ENCODE data around the gene MRPL37.
"Not testable (repeated sequence)": the region's sequence is repeated elsewhere in the genome, so short reads cannot be mapped to it uniquely, and the experiment has no call there.

Gene MRPL37

DNA sequence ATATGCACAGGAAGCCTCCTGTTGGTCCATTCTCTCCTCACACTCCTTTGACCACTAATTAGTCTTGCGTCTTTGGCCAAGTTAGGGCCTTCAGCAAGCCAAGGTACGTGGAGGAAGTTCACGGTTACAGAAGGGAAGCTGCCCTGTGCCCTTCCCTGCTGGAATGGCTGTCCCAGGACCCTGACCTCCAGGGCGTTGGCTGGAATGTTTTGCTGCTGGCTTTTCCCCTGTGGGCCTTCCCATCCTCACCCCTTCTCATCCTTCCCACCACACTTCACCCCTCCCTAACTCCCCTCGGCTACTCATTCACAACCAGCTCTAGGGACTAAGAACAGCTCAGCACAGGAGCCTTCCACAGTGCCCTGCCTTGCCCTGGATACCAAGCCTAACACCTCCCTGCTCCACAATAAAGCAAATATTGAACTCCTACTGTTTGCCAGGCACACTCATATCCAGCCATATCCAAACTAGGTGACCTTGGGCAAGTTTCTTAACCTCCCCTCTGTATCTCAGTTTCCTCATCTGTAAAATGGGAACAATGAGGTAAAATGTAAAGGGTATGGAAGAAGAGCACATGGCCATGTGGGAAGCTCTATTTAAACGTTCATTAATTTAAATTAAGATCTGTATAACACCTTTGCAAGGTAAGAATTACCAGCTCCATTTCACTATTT lies 38.3 kb upstream of the MRPL37 start:
- DNase-seq (ENCODE audit: extremely low spot score) = no peak
- TF ChIP-seq L3MBTL2 (conservative IDR thresholded peaks at IDR 0.05) (no peak), BHLHE40 (IDR thresholded peaks at IDR 0.05; ENCODE audit: borderline replicate concordance) (no peak), CTBP1 (IDR thresholded peaks at IDR 0.05; ENCODE audit: borderline replicate concordance) (no peak), TARDBP (IDR thresholded peaks at IDR 0.05) (no peak), ZNF384 (IDR thresholded peaks at IDR 0.05) (no peak), ARNT (IDR thresholded peaks at IDR 0.05) (no peak), HDGF (IDR thresholded peaks at IDR 0.05; ENCODE audit: borderline replicate concordance) (no peak), SP1 (IDR thresholded peaks at IDR 0.05) (no peak)
- ChIA-PET POLR2A (no interaction called here), CTCF (no interaction called here)

DNA sequence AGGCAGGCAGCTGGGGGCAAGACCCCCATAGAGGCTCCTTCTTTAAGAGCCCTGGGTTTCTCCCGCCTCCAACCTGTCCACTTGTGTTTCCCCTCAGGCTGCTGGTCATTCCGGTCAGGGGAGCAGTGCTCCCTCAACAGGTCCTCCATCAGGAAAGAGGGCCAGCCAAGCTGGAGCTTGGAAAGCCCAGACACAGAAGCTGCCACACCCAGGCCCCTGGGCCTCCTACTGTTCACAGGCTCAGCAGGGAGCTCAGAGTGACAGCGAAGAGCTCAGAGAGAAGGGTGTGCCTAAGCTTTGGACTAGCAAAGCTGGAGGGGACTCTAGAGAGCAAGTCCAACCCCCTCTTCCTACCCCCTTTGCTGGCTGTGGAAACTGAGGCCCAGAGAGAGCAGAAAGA lies 36.9 kb upstream of the MRPL37 start:
- ChIA-PET CTCF (interaction anchor here (1.9 kb wide), 1 partner anchor 18 kb away, joined by 4 read pairs; no protein-coding TSS in a partner anchor), POLR2A (no interaction called here)
- TF ChIP-seq HDGF (IDR thresholded peaks at IDR 0.05; ENCODE audit: borderline replicate concordance) = no peak
- no peak for TF ChIP-seq ZNF384 (IDR thresholded peaks at IDR 0.05)
- no peak for TF ChIP-seq FOXK2 (IDR thresholded peaks at IDR 0.05)
- no peak for TF ChIP-seq SUZ12 (IDR thresholded peaks at IDR 0.05)
- no peak for TF ChIP-seq SP1 (IDR thresholded peaks at IDR 0.05)
- no peak for TF ChIP-seq BHLHE40 (IDR thresholded peaks at IDR 0.05; ENCODE audit: borderline replicate concordance)
- no peak for TF ChIP-seq ARNT (IDR thresholded peaks at IDR 0.05)
- TF ChIP-seq FOXM1 (IDR thresholded peaks at IDR 0.05; ENCODE audit: borderline replicate concordance) = no peak
- no peak for TF ChIP-seq FOXA1 (IDR thresholded peaks at IDR 0.05)
- no peak for TF ChIP-seq TARDBP (IDR thresholded peaks at IDR 0.05)
- no peak for TF ChIP-seq ELF4 (IDR thresholded peaks at IDR 0.05)
- no peak for TF ChIP-seq L3MBTL2 (conservative IDR thresholded peaks at IDR 0.05)
- TF ChIP-seq CTBP1 (IDR thresholded peaks at IDR 0.05; ENCODE audit: borderline replicate concordance) = no peak
- TF ChIP-seq LEF1 (IDR thresholded peaks at IDR 0.05; ENCODE audit: borderline replicate concordance) = no peak
- no peak for DNase-seq (ENCODE audit: extremely low spot score)

DNA sequence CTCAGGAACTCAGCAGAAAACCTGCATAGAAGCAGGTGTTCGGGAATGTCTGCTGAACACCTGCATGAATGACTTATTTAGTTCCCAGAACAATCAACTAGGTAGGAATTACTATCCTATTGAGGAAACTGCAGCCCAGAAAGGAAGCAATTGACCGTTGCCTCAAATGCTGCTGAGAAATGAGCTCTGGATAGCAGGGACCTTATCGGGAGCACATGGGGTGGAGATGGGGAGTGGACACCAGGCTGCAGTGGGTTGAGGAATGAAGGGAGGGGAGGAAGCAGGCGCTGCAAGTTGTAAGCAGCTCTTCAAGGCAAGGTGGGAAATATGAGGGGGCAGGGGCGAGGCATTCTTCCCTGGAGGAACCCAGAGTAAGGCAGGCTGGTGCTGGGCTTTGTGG lies 36.4 kb upstream of the MRPL37 start:
- DNase-seq (ENCODE audit: extremely low spot score) = no peak
- TF ChIP-seq TARDBP (IDR thresholded peaks at IDR 0.05) = no peak
- POLR2A ChIA-PET = no interaction called here
- CTCF ChIA-PET = interaction anchor here (1.9 kb wide), 1 partner anchor 18 kb away, joined by 4 read pairs; no protein-coding TSS in a partner anchor

DNA sequence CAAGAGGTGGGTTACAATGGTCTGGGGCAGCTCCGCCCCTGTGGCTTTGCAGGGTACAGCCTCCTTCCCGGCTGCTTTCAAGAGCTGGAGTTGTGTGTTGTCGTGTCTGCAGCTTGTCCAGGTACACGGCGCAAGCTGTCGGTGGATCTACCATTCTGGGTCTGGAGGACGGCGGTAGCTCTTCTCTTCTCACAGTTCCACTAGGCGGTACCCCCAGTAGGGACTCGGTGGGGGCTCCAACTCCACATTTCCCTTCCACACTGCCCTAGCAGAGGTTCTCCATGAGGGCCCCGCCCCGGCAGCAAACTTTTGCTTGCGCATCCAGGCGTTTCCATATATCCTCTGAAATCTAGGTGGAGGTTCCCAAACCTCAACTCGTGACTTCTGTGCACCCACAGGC lies 34.8 kb upstream of the MRPL37 start:
- ChIA-PET CTCF (no interaction called here), POLR2A (no interaction called here)
- DNase-seq (ENCODE audit: extremely low spot score) = no peak
- TF ChIP-seq TARDBP (IDR thresholded peaks at IDR 0.05) = no peak
- TF ChIP-seq, protein P1, sequence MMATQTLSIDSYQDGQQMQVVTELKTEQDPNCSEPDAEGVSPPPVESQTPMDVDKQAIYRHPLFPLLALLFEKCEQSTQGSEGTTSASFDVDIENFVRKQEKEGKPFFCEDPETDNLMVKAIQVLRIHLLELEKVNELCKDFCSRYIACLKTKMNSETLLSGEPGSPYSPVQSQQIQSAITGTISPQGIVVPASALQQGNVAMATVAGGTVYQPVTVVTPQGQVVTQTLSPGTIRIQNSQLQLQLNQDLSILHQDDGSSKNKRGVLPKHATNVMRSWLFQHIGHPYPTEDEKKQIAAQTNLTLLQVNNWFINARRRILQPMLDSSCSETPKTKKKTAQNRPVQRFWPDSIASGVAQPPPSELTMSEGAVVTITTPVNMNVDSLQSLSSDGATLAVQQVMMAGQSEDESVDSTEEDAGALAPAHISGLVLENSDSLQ (IDR thresholded peaks at IDR 0.05) = no peak
- TF ChIP-seq BHLHE40 (IDR thresholded peaks at IDR 0.05; ENCODE audit: borderline replicate concordance) = no peak
- TF ChIP-seq NFRKB (IDR thresholded peaks at IDR 0.05) = no peak
- TF ChIP-seq ZNF384 (IDR thresholded peaks at IDR 0.05) = no peak
- no peak for TF ChIP-seq L3MBTL2 (conservative IDR thresholded peaks at IDR 0.05)
- no peak for TF ChIP-seq FOXK2 (IDR thresholded peaks at IDR 0.05)
- TF ChIP-seq FOXA1 (IDR thresholded peaks at IDR 0.05) = no peak
- no peak for TF ChIP-seq CTBP1 (IDR thresholded peaks at IDR 0.05; ENCODE audit: borderline replicate concordance)
- no peak for TF ChIP-seq ELF4 (IDR thresholded peaks at IDR 0.05)
- no peak for TF ChIP-seq FOXM1 (IDR thresholded peaks at IDR 0.05; ENCODE audit: borderline replicate concordance)
- no peak for TF ChIP-seq LEF1 (IDR thresholded peaks at IDR 0.05; ENCODE audit: borderline replicate concordance)
- no peak for TF ChIP-seq SP1 (IDR thresholded peaks at IDR 0.05)
- no peak for TF ChIP-seq ARNT (IDR thresholded peaks at IDR 0.05)
- no peak for TF ChIP-seq HDGF (IDR thresholded peaks at IDR 0.05; ENCODE audit: borderline replicate concordance)
- TF ChIP-seq SUZ12 (IDR thresholded peaks at IDR 0.05) = no peak

- DNase-seq (ENCODE audit: extremely low spot score); CTCF ChIA-PET; POLR2A ChIA-PET: not testable (repeated sequence)
These were observed 33.6 kb upstream of the MRPL37 start for GRCh38 chr1:54166357-54166756.

DNA sequence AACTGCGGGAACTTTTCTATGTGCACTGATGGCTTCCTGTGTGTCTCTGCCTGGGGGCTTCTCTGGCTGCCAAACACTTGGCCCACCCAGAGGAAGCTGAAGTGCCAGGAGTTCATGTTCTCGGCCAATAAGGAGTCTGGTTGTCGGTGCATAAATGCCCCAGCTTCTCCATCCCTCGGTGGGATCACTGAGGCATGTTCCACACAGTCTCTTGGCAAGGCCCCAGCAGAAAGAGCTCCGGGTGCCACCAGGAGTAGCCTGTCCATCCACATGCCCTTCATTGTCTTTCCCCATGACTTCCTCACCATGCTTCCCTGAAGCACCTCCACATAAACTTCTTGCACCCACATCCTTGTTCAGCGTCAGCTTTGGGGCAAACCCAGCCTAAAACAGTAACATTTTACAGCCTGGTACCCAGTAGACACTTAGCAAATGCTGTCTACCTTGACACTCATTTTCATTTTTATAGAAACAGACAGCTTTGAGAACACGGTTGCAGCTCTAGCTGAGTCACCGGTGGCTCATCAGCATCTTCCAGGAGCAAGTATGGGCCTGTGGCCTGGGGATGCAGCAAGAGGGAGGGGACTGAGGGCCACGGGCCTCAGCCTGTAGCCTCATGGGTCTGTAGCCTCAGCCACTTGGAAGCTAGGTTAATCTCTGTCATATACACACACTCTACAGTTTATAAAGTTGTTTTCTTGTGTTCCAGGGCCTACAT lies 32.4 kb upstream of the MRPL37 start:
- ChIA-PET POLR2A (no interaction called here), CTCF (no interaction called here)
- TF ChIP-seq L3MBTL2 (conservative IDR thresholded peaks at IDR 0.05) (no peak), FOXK2 (IDR thresholded peaks at IDR 0.05) (no peak), FOXA1 (IDR thresholded peaks at IDR 0.05) (no peak), LEF1 (IDR thresholded peaks at IDR 0.05; ENCODE audit: borderline replicate concordance) (no peak), BHLHE40 (IDR thresholded peaks at IDR 0.05; ENCODE audit: borderline replicate concordance) (no peak), HDGF (IDR thresholded peaks at IDR 0.05; ENCODE audit: borderline replicate concordance) (no peak), TARDBP (IDR thresholded peaks at IDR 0.05) (no peak), FOXM1 (IDR thresholded peaks at IDR 0.05; ENCODE audit: borderline replicate concordance) (no peak), ARNT (IDR thresholded peaks at IDR 0.05) (no peak), NFRKB (IDR thresholded peaks at IDR 0.05) (no peak)
- no peak for DNase-seq (ENCODE audit: extremely low spot score)

DNA sequence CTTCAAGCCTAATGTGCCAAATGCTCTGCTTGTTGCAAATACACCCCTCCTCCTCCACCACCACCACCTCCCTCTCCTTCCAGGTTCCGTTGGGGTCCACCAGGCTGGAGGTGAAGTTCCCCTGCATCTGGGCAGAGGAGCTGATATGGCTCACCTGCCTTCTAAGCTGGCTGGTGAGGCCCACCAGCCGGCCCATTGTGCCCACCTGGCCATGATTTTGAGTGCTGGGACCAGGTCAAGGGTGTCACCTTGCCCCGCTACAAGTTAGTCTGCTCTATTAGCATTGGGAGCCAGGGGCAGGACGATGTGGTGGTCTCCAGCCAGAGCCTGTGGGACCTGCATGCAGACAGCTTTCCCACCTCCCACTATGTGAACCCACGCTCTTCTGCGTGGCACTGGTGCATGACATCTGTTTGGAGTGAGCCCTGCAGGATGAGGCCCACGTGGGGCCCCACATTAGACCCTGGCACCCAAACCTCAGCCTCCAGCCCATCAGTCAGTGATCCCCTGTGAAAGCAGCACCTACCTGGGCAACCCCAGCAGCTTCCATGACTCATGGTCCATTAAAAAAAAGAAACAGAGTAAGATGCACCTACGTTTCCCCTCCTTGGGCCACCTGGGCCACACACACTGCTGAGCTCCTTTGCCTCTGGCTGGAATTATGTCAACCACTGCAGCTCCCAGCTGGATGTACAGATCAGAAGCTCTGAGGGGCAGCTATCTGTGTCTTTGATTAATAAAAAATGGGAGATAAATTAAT lies 31.6 kb upstream of the MRPL37 start:
- CTCF ChIA-PET = no interaction called here

More for the DNA sequence above, 31.6 kb upstream of the MRPL37 start:
- POLR2A ChIA-PET = interaction anchor here (0.8 kb wide), 1 partner anchor 32 kb away, joined by 3 read pairs; the partner anchor contains the start of gene MRPL37
- no peak for DNase-seq (ENCODE audit: extremely low spot score)
- TF ChIP-seq FOXM1 (IDR thresholded peaks at IDR 0.05; ENCODE audit: borderline replicate concordance) (no peak), BHLHE40 (IDR thresholded peaks at IDR 0.05; ENCODE audit: borderline replicate concordance) (no peak)

Data from HEK293T (cell line).